GM12865 (cell line): ENCODE measurements around the gene ITPR2.

Experiments used
- DNase-seq: peaks from one replicate; pipeline ENCODE4 v3.0.0; 2010; ENCODE audit warnings: low read depth
- H3K4me3 ChIP-seq: 2 replicates; pipeline ENCODE4 v1.5.1; 2011; ENCODE audit warnings: mild to moderate bottlenecking, low read depth, low read length, control low read depth
- CTCF ChIP-seq: IDR thresholded peaks from 2 replicates; pipeline ENCODE4 v1.5.1; 2011; ENCODE audit warnings: low read length, control low read depth, low read depth, inconsistent platforms; ENCODE audit not compliant: insufficient read depth; ENCODE audit errors: missing control alignments

ITPR2 gene

DNA sequence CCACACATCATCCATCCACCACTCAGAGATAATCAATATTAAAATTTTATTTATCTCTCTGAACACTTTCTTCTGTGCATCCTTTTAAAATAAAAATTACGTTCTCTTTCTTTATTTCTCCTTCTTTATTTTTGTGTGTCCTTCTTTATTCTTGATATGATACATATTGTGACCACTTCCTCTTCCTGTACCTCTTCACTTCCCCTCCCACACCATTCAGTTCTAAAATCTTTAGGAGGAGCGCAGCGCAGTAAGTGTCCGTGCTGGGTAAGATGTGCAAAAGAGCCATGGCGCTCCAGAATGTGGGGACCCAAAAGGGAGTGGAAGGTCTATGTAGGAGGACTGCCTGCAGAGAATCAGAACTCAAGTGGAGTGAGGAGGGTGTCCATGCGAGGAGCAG lies 256.7 kb downstream of the ITPR2 start:
- no peak overlapping the region for H3K4me3 ChIP-seq
- DNase-seq: no peak
- no peak for TF ChIP-seq CTCF

GRCh38 chr12:26573225-26573909 lies 259.6 kb downstream of the ITPR2 start:
- no peak overlapping the region for H3K4me3 ChIP-seq
- no peak for TF ChIP-seq CTCF
- no peak for DNase-seq

DNA sequence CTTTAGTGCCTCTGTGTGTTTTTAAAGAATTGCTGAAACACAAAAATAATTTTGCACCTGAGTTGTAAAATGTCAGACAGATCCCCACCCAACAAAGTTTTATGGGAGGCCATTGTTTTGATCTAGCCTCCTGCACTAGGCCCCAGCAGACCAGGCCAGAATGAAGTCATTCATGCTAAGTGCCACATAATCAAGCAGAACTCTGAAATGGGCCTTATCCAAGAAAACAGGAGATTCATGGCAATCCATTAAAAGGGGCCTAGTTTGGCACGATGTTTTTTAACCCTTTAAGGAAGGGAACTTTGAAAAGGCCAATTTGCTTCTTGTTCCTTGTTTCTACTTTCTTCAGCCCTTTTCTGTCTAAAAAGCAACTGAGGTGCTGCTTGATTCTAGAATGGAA lies 260.9 kb downstream of the ITPR2 start:
- no peak for TF ChIP-seq CTCF
- DNase-seq: no peak
- H3K4me3 ChIP-seq: no peak overlapping the region

- no peak for DNase-seq
- H3K4me3 ChIP-seq: no peak overlapping the region
- TF ChIP-seq CTCF: no peak
Measured at GRCh38 chr12:26571560-26571959, 261.4 kb downstream of the ITPR2 start.

DNA sequence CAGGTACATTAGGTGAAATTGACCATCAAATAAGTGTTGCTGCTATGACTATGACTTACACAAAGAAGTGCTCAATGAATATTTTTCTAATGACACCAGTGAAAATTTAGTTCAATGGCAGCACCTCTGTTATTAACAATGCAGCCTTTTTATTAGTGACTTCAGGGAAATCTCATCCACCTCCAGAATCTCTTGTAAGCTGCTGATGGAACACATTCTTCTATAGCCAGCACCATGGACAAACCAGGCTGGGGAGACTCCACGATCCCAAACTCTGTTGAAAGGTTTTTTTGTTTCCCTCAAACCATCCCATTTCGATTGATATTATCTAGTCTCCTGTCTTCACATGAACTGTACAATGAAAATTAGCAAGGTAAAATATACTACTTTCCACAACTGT lies 265.9 kb downstream of the ITPR2 start:
- no peak overlapping the region for H3K4me3 ChIP-seq
- DNase-seq: no peak
- no peak for TF ChIP-seq CTCF

DNA sequence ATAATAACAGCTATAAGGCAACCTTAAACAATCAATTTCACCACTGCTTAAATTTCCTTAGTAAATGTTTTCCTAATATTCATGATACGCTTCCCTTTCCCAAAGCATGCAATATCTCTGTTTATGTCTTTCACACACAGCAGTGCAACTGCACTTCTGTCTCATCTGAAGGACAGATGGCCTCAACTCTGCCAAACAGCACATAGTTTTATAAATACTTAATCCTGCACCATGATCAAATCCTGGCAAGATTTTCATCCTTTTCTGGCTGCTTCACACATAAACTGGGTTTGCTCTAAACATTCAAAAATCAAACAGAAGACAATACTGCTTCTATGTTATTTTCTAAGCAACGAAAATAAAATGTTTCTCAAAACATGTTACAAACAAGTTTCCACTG lies 266.3 kb downstream of the ITPR2 start:
- H3K4me3 ChIP-seq: no peak overlapping the region
- no peak for TF ChIP-seq CTCF
- no peak for DNase-seq

DNA sequence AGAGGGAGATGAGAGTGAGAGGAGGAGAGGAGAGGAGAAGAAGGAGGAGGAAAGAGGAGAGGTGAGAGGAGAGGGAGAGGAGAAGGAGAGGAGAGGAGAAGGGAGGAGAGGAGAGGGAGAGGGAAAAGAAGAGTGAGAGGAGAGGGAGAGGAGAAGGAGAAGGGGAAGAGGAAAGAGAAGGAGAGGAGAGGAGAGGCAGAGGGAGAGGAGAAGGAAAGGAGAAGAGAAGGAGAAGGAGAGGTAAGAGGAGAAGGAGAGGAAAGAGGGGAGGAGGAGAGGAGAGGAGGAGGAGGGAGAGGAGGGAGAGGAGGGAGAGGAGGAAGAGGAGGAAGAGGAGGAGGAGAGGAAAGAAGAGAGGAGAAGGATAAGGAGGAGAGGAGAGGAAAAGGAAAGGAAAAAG lies 266.8 kb downstream of the ITPR2 start:
- DNase-seq: no peak
- TF ChIP-seq CTCF: no peak
- H3K4me3 ChIP-seq: no peak overlapping the region
